GM12878 (cell line): Measurements from ENCODE around the gene C2CD5. TPM values are rescaled to one million over a fixed set of nuclear protein-coding genes. Genes with fewer than 3 reads are reported as not detected.

ENCODE experiments used
- ATAC-seq: fragments of 200-7000 bp; cut with Tn5 transposase; 3 replicates; pipeline ENCODE4 v1.9.1; 2020; ENCODE audit warnings: mild to moderate bottlenecking, moderate library complexity
- BruUV-seq: library from RNA; stranded (reverse); fragments of 400-500 nt; replicated peaks from 2 replicates; lab custom pipeline; 2021; lab: Mats Ljungman, UMichigan
- CTCF ChIA-PET: fragments of 300-600 bp; sonication (Branson Sonifier 250); formaldehyde crosslinking; extraction: SDS; loops from one replicate; lab custom pipeline; 2021; ENCODE audit warnings: inconsistent platforms; lab: Yijun Ruan, JAX
- POLR2A ChIA-PET: fragments of 350-600 bp; formaldehyde crosslinking; extraction: SDS; loops from one replicate; lab custom pipeline; 2021; ENCODE audit warnings: inconsistent platforms; lab: Charles Lee
- RAD21 ChIA-PET: fragments of 300-600 bp; sonication (Branson Sonifier 250); formaldehyde crosslinking; loops from one replicate; lab custom pipeline; 2023; ENCODE audit warnings: antibody characterized with exemption; ENCODE audit not compliant: unreplicated experiment; lab: Charles Lee
- SMC1A ChIA-PET: fragments of 300-600 bp; sonication (Branson Sonifier 250); formaldehyde crosslinking; loops from one replicate; lab custom pipeline; 2023; ENCODE audit not compliant: unreplicated experiment, uncharacterized antibody; lab: Charles Lee
- DNase-seq: peaks from one replicate; pipeline ENCODE4 v3.0.0-alpha.2; 2011; ENCODE audit warnings: low read depth, low spot score
- FAIRE-seq: peaks from 3 replicates; lab custom pipeline; 2011; peaks lifted over from hg19 to GRCh38; lab: Jason Lieb, UNC
- H2AFZ ChIP-seq: 2 replicates; pipeline ENCODE4 v1.6.0; 2011; ENCODE audit warnings: low read depth, low read length, control low read depth; ENCODE audit not compliant: control insufficient read depth
- H3K27ac ChIP-seq: 2 replicates; pipeline ENCODE4 v1.5.1; 2011; ENCODE audit warnings: control low read depth; ENCODE audit not compliant: control insufficient read depth, insufficient read depth
- H3K27me3 ChIP-seq, 2 experiments: replicated peaks in 1 of 2; 2 replicates each; pipeline versions ENCODE4 v1.6.0 to v1.6.1; 2011; ENCODE audit warnings: low read length in 1 of 2; ENCODE audit not compliant: control insufficient read depth in 2 of 2, insufficient read depth in 2 of 2
- H3K36me3 ChIP-seq, 2 experiments: 2 replicates each; pipeline ENCODE4 v1.5.1; 2011; ENCODE audit warnings: low read length in 1 of 2; ENCODE audit not compliant: control insufficient read depth in 2 of 2, insufficient read depth in 2 of 2
- H3K4me1 ChIP-seq: 2 replicates; pipeline ENCODE4 v1.6.1; 2011; ENCODE audit warnings: mild to moderate bottlenecking, low read length, moderate library complexity, mixed read lengths; ENCODE audit not compliant: control insufficient read depth, insufficient read depth
- H3K4me2 ChIP-seq: 2 replicates; pipeline ENCODE4 v1.6.0; 2011; ENCODE audit warnings: control low read depth; ENCODE audit not compliant: control insufficient read depth, insufficient read depth
- H3K4me3 ChIP-seq: fragments of 200-600 bp; sonication (generic); 2 replicates; pipeline ENCODE4 v1.5.1; 2016
- H3K79me2 ChIP-seq: 2 replicates; pipeline ENCODE4 v1.6.0; 2011; ENCODE audit warnings: low read length; ENCODE audit not compliant: control insufficient read depth, insufficient read depth
- H3K9ac ChIP-seq: 2 replicates; pipeline ENCODE4 v1.8.0; 2011; ENCODE audit warnings: low read length, control low read depth, mixed read lengths; ENCODE audit not compliant: control insufficient read depth, insufficient read depth
- H3K9me3 ChIP-seq: replicated peaks from 3 replicates; pipeline ENCODE4 v1.5.1; 2011; ENCODE audit warnings: mild to moderate bottlenecking, low read length; ENCODE audit not compliant: control insufficient read depth, insufficient read depth
- H4K20me1 ChIP-seq: 2 replicates; pipeline ENCODE4 v1.6.0; 2011; ENCODE audit not compliant: control insufficient read depth, insufficient read depth
- BCL3 ChIP-seq: IDR thresholded peaks from 2 replicates; pipeline ENCODE4 v1.6.1; 2011; ENCODE audit warnings: borderline replicate concordance, low read depth, mild to moderate bottlenecking, moderate library complexity, low read length; ENCODE audit not compliant: insufficient read depth, poor library complexity, severe bottlenecking
- CBX5 ChIP-seq: sonication (generic); IDR thresholded peaks from 2 replicates; pipeline ENCODE4 v1.6.1; 2016; ENCODE audit warnings: low read depth, moderate library complexity, mild to moderate bottlenecking, inconsistent platforms
- GABPA ChIP-seq: IDR thresholded peaks from 2 replicates; pipeline ENCODE4 v1.6.1; 2014; ENCODE audit warnings: antibody characterized with exemption, low read depth, mild to moderate bottlenecking, inconsistent platforms
- HDAC6 ChIP-seq: fragments of 200-600 bp; sonication (generic); IDR thresholded peaks from one replicate; pipeline ENCODE4 v1.8.0; 2017; ENCODE audit warnings: antibody characterized with exemption; ENCODE audit not compliant: unreplicated experiment
- MEF2B ChIP-seq: fragments of 450-650 bp; IDR thresholded peaks from 2 replicates; pipeline ENCODE4 v1.6.1; 2018; ENCODE audit warnings: mild to moderate bottlenecking, moderate library complexity; ENCODE audit not compliant: partially characterized antibody, poor library complexity, severe bottlenecking
- REST ChIP-seq: IDR thresholded peaks from 2 replicates; pipeline ENCODE4 v1.6.1; 2012; ENCODE audit warnings: mild to moderate bottlenecking, low read depth, low read length
- TCF12 ChIP-seq: IDR thresholded peaks from 2 replicates; pipeline ENCODE4 v1.6.1; 2011; ENCODE audit warnings: low read depth, mild to moderate bottlenecking, low read length
- WGBS: methylation state at CpG from one replicate; pipeline ENCODE4 v1.1.6; 2016; ENCODE audit warnings: low lambda C conversion rate; ENCODE audit not compliant: insufficient replicate concordance, insufficient coverage; ENCODE audit errors: missing lambda C conversion rate; 5-methylcytosine and 5-hydroxymethylcytosine counted together
- in situ Hi-C: fragments of 300-500 bp; cut with MboI; formaldehyde crosslinking; loops from 9 replicates; pipeline ENCODE4 v1.14.3; 2018; ENCODE audit warnings: mixed read lengths
- intact Hi-C: fragments of 100-400 bp; cut with micrococcal nuclease; formaldehyde crosslinking; loops from one replicate; pipeline ENCODE4 v1.14.2; 2022; ENCODE audit not compliant: unreplicated experiment
- polyA plus RNA-seq, 11 experiments: library from polyadenylated mRNA; depleted of rRNA in 4 of 11; unstranded in 6 of 11; stranded (reverse) in 5 of 11; fragments of >200 nt; fragmentation: Nextera tagmentation in 4 of 11; fragmentation: Illumina TruSeq in 1 of 11; extraction: Ambion mirVana in 4 of 11; extraction: Trizol in 1 of 11; gene quantifications; 1 replicate in 1 of 11; 2 replicates in 10 of 11; pipeline versions ENCODE4 v1.2.1 to v1.2.3, GENCODE V29; 2011 to 2016; ENCODE audit warnings: inconsistent platforms in 2 of 11, missing spikeins in 2 of 11, low read depth in 1 of 11
- total RNA-seq, 4 experiments: library from RNA; depleted of rRNA in 3 of 4; stranded (reverse); fragments of >200 nt in 3 of 4; fragmentation: Illumina TruSeq in 1 of 4; extraction: Trizol in 1 of 4; gene quantifications; 2 replicates each; pipeline versions ENCODE4 v1.2.1 to v1.2.3, GENCODE V29; 2013 to 2021
- TF ChIP-seq, protein P1 (sequence below): fragments of 450-650 bp; formaldehyde crosslinking; IDR thresholded peaks from 2 replicates; pipeline ENCODE4 v1.4.0; 2020; ENCODE audit warnings: mild to moderate bottlenecking, moderate library complexity

The C2CD5 gene
- total and polyA plus RNA-seq, 10 of the 15 experiments (the other 5 are each of a cell fraction or from before 2014, with no cell fraction given): 7.7 to 55.0 (median 27.0) TPM

GRCh38 chr12:22414742-22415141 is 129.6 kb downstream of the C2CD5 start:
- no peak overlapping the region for H3K9ac ChIP-seq
- peaks cover 4% of the 10 kb centered on the region for H3K4me1 ChIP-seq
- ATAC-seq (no peak), FAIRE-seq (no peak), DNase-seq (no peak)
- H4K20me1 ChIP-seq: no peaks in the 10 kb centered on the region
- H3K4me2 ChIP-seq: no peak overlapping the region
- H3K4me3 ChIP-seq: no peak overlapping the region
- H3K27ac ChIP-seq: no peak overlapping the region
- SMC1A ChIA-PET: interaction anchor here (0.6 kb wide), 1 partner anchor 125 kb away, joined by 3 read pairs; no protein-coding TSS in a partner anchor
- POLR2A ChIA-PET: no interaction called here
- no peaks in the 10 kb centered on the region for H3K9me3 ChIP-seq
- no TSS peak for BruUV-seq
- H3K27me3 ChIP-seq: no peaks in the 10 kb centered on the region
- no peaks in the 10 kb centered on the region for H3K36me3 ChIP-seq
- TF ChIP-seq CBX5: no peak
- no peak for TF ChIP-seq GABPA
- TF ChIP-seq MEF2B: no peak
- no peak for TF ChIP-seq REST
- TF ChIP-seq TCF12: no peak
- TF ChIP-seq, protein P1, sequence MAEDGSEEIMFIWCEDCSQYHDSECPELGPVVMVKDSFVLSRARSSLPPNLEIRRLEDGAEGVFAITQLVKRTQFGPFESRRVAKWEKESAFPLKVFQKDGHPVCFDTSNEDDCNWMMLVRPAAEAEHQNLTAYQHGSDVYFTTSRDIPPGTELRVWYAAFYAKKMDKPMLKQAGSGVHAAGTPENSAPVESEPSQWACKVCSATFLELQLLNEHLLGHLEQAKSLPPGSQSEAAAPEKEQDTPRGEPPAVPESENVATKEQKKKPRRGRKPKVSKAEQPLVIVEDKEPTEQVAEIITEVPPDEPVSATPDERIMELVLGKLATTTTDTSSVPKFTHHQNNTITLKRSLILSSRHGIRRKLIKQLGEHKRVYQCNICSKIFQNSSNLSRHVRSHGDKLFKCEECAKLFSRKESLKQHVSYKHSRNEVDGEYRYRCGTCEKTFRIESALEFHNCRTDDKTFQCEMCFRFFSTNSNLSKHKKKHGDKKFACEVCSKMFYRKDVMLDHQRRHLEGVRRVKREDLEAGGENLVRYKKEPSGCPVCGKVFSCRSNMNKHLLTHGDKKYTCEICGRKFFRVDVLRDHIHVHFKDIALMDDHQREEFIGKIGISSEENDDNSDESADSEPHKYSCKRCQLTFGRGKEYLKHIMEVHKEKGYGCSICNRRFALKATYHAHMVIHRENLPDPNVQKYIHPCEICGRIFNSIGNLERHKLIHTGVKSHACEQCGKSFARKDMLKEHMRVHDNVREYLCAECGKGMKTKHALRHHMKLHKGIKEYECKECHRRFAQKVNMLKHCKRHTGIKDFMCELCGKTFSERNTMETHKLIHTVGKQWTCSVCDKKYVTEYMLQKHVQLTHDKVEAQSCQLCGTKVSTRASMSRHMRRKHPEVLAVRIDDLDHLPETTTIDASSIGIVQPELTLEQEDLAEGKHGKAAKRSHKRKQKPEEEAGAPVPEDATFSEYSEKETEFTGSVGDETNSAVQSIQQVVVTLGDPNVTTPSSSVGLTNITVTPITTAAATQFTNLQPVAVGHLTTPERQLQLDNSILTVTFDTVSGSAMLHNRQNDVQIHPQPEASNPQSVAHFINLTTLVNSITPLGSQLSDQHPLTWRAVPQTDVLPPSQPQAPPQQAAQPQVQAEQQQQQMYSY (CRISPR knock-in tag): no peak
- no peak for TF ChIP-seq BCL3
- TF ChIP-seq HDAC6: no peak
- TF ChIP-seq, all 136 proteins: peak for 0
- Histone ChIP-seq H2AFZ (no peak overlapping the region), H3K79me2 (no peaks in the 10 kb centered on the region)
- WGBS: 25% methylated on average over 2 of the region's 2 CpGs
- in situ Hi-C loops: no loop called here
- intact Hi-C loops: no loop called here
- ChIA-PET CTCF (interaction anchor here (1.2 kb wide), 1 partner anchor 31 kb away, joined by 3 read pairs; no protein-coding TSS in a partner anchor), RAD21 (no interaction called here)
